ENCODE measurements around the gene TKT. TPM values are rescaled to one million over a fixed set of nuclear protein-coding genes. Genes with fewer than 3 reads are reported as not detected.

The TKT gene
- total and polyA plus RNA-seq, 4 donors, result 18.1 to 202 (median 129) TPM

DNA sequence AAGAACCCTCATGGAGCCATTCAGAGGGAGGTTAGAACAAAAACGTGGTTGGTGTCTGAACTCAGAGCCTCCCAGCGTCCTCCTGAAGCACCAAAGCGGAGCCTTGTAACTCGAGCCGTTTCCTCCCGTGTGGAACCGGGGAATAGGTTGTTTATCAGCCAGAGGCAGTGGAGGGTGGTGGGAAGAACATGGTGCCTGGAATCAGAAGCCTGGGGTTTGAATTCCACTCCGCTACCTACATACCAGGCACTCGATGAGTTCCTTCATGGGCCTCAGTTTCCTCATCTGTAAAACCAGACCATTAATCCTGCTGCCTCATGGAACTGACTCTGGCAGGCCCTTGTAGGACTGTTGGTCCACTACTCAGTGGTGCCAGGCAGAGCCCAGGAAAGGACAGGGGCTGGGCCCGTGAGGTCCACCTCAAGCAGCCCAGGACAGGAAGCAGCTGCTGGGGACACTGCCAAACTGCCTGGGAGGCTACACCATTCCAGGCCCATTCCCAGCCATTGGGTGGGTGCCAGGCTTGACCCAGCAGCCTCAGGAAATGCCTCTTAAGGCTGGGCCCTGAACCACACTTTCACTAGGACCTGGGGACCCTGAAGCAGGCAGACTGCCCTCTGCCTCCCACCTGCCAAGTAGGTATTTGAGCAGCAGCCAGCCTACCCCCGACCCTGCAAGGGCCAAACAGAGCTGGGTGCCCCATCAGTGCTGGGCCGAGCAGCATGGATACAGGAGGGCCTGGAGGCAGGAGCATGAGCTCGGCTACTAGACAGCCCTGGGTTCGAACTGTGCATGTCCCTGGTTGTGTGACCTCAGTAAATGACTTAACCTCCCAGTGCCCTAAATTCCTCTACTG, 61.4 kb downstream of the TKT start:
- TF ChIP-seq RAD21 (IDR thresholded peaks at IDR 0.05) (no peak), JUND (IDR thresholded peaks at IDR 0.05) (no peak), NR2F2 (IDR thresholded peaks at IDR 0.05) (no peak)
- TF ChIP-seq, protein P1, sequence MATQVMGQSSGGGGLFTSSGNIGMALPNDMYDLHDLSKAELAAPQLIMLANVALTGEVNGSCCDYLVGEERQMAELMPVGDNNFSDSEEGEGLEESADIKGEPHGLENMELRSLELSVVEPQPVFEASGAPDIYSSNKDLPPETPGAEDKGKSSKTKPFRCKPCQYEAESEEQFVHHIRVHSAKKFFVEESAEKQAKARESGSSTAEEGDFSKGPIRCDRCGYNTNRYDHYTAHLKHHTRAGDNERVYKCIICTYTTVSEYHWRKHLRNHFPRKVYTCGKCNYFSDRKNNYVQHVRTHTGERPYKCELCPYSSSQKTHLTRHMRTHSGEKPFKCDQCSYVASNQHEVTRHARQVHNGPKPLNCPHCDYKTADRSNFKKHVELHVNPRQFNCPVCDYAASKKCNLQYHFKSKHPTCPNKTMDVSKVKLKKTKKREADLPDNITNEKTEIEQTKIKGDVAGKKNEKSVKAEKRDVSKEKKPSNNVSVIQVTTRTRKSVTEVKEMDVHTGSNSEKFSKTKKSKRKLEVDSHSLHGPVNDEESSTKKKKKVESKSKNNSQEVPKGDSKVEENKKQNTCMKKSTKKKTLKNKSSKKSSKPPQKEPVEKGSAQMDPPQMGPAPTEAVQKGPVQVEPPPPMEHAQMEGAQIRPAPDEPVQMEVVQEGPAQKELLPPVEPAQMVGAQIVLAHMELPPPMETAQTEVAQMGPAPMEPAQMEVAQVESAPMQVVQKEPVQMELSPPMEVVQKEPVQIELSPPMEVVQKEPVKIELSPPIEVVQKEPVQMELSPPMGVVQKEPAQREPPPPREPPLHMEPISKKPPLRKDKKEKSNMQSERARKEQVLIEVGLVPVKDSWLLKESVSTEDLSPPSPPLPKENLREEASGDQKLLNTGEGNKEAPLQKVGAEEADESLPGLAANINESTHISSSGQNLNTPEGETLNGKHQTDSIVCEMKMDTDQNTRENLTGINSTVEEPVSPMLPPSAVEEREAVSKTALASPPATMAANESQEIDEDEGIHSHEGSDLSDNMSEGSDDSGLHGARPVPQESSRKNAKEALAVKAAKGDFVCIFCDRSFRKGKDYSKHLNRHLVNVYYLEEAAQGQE (IDR thresholded peaks at IDR 0.05), result no peak
- peaks cover 0 to 4% (median 1%) of the 10 kb centered on the region in 4 donors for H3K4me1 ChIP-seq (ENCODE audit: control insufficient read depth in 4 of 4, insufficient read depth in 4 of 4, low read length in 3 of 4)
- no peak overlapping the region for H3K4me3 ChIP-seq (ENCODE audit: low read depth in 1 of 3, low read length in 3 of 3)
- no peak overlapping the region for H3K27ac ChIP-seq (ENCODE audit: low read depth in 1 of 2, low read length in 2 of 2)
- WGBS, result 82% methylated on average over 14 of the region's 14 CpGs
- no peak for DNase-seq (ENCODE audit: low spot score)
- H3K36me3 ChIP-seq (ENCODE audit: control insufficient read depth in 4 of 4, insufficient read depth in 3 of 4, low read depth in 1 of 4, low read length in 3 of 4), result peaks cover 0 to 8% (median 2%) of the 10 kb centered on the region in 4 donors
- no peaks in the 10 kb centered on the region for H3K9me3 ChIP-seq (ENCODE audit: control insufficient read depth in 4 of 4, low read length in 3 of 4)
- no peak overlapping the region for H3K9ac ChIP-seq (ENCODE audit: low read depth in 1 of 2, low read length in 2 of 2)
- no peaks in the 10 kb centered on the region for H3K27me3 ChIP-seq (ENCODE audit: control insufficient read depth in 4 of 4, insufficient read depth in 4 of 4, low read length in 3 of 4)

DNA sequence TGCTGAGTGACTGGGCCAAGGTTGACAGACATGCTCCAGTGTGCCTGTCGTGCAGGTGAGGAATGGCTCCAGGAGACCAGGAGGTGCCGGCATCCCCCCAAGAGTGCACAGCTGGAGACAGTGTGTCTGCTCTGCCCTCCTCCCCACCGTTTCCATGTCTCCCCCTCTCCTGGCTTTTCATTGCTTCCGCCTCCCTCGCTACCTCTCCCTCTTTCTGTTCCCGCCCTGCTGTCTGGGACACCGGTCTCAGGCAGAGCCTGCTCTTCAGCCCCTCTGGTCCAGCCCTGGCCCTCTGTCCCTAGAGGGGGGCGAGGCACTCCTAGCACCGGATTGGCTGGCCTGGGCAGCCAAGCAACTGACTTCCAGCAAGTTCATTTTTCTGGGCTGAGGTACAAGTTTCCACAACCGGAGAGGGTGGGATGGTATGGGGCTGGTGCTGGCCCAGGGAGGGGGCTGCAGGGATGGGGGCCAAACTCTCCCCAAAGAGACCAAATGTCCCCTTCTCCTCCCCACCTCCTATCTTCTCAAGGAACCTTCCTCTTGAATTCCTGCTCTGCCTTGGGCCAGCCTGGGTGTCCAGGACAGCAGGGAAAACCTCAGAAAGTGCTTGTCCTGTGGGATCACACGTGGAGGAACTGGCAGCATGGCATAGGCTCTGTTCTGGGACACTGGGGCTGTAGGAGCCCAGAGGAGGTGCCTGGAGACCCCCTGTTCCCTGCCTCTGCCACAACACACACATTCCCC, 62.2 kb downstream of the TKT start:
- no peaks in the 10 kb centered on the region for H3K9me3 ChIP-seq (ENCODE audit: control insufficient read depth in 4 of 4, low read length in 3 of 4)
- H3K36me3 ChIP-seq (ENCODE audit: control insufficient read depth in 4 of 4, insufficient read depth in 3 of 4, low read depth in 1 of 4, low read length in 3 of 4), result peaks cover 0 to 10% (median 4%) of the 10 kb centered on the region in 4 donors
- H3K27me3 ChIP-seq (ENCODE audit: control insufficient read depth in 4 of 4, insufficient read depth in 4 of 4, low read length in 3 of 4), result no peaks in the 10 kb centered on the region
- TF ChIP-seq, protein P2, sequence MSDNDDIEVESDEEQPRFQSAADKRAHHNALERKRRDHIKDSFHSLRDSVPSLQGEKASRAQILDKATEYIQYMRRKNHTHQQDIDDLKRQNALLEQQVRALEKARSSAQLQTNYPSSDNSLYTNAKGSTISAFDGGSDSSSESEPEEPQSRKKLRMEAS (IDR thresholded peaks at IDR 0.05), result no peak
- no peak for TF ChIP-seq TAF1 (conservative IDR thresholded peaks at IDR 0.05)
- no peak for TF ChIP-seq JUND (IDR thresholded peaks at IDR 0.05)
- TF ChIP-seq FOXA2 (IDR thresholded peaks at IDR 0.05), result no peak
- TF ChIP-seq YY1 (IDR thresholded peaks at IDR 0.05), result no peak
- TF ChIP-seq, protein P3, sequence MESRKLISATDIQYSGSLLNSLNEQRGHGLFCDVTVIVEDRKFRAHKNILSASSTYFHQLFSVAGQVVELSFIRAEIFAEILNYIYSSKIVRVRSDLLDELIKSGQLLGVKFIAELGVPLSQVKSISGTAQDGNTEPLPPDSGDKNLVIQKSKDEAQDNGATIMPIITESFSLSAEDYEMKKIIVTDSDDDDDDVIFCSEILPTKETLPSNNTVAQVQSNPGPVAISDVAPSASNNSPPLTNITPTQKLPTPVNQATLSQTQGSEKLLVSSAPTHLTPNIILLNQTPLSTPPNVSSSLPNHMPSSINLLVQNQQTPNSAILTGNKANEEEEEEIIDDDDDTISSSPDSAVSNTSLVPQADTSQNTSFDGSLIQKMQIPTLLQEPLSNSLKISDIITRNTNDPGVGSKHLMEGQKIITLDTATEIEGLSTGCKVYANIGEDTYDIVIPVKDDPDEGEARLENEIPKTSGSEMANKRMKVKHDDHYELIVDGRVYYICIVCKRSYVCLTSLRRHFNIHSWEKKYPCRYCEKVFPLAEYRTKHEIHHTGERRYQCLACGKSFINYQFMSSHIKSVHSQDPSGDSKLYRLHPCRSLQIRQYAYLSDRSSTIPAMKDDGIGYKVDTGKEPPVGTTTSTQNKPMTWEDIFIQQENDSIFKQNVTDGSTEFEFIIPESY (IDR thresholded peaks at IDR 0.05), result no peak
- no peak for TF ChIP-seq RAD21 (IDR thresholded peaks at IDR 0.05)
- TF ChIP-seq, protein P4, sequence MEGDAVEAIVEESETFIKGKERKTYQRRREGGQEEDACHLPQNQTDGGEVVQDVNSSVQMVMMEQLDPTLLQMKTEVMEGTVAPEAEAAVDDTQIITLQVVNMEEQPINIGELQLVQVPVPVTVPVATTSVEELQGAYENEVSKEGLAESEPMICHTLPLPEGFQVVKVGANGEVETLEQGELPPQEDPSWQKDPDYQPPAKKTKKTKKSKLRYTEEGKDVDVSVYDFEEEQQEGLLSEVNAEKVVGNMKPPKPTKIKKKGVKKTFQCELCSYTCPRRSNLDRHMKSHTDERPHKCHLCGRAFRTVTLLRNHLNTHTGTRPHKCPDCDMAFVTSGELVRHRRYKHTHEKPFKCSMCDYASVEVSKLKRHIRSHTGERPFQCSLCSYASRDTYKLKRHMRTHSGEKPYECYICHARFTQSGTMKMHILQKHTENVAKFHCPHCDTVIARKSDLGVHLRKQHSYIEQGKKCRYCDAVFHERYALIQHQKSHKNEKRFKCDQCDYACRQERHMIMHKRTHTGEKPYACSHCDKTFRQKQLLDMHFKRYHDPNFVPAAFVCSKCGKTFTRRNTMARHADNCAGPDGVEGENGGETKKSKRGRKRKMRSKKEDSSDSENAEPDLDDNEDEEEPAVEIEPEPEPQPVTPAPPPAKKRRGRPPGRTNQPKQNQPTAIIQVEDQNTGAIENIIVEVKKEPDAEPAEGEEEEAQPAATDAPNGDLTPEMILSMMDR (IDR thresholded peaks at IDR 0.05; ENCODE audit: low read depth, low read length, missing input control), result no peak
- TF ChIP-seq, protein P5, sequence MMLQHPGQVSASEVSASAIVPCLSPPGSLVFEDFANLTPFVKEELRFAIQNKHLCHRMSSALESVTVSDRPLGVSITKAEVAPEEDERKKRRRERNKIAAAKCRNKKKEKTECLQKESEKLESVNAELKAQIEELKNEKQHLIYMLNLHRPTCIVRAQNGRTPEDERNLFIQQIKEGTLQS (IDR thresholded peaks at IDR 0.05), result no peak
- TF ChIP-seq, protein P1 (IDR thresholded peaks at IDR 0.05), result no peak
- no peak for TF ChIP-seq EGR1 (IDR thresholded peaks at IDR 0.05; ENCODE audit: low read depth in 2 of 2)
- TF ChIP-seq HNF4A (conservative IDR thresholded peaks at IDR 0.05), result no peak
- no peak for TF ChIP-seq GABPA (IDR thresholded peaks at IDR 0.05 in 1 of 2, conservative IDR thresholded peaks at IDR 0.05 in 1 of 2)
- no peak for TF ChIP-seq RXRA (IDR thresholded peaks at IDR 0.05)
- TF ChIP-seq FOXA1 (IDR thresholded peaks at IDR 0.05), result no peak
- TF ChIP-seq HNF4G (IDR thresholded peaks at IDR 0.05), result no peak
- no peak for TF ChIP-seq SP1 (IDR thresholded peaks at IDR 0.05)
- no peak for TF ChIP-seq NR2F2 (IDR thresholded peaks at IDR 0.05)
- H3K27ac ChIP-seq (ENCODE audit: low read depth in 1 of 2, low read length in 2 of 2), result no peak overlapping the region
- no peak overlapping the region for H3K9ac ChIP-seq (ENCODE audit: low read depth in 1 of 2, low read length in 2 of 2)
- 88% methylated on average over 11 of the region's 11 CpGs for WGBS
- DNase-seq (ENCODE audit: low spot score), result no peak
- no peak overlapping the region for H3K4me3 ChIP-seq (ENCODE audit: low read depth in 1 of 3, low read length in 3 of 3)
- H3K4me1 ChIP-seq (ENCODE audit: control insufficient read depth in 4 of 4, insufficient read depth in 4 of 4, low read length in 3 of 4), result peaks cover 0 to 4% (median 1%) of the 10 kb centered on the region in 4 donors

Data from liver (tissue), 9 donors.